SIG-M5 (cell line): ENCODE results near the gene KCNJ11.
A peak's percentile ranks its signal among the peaks of the same experiment; 100 is the strongest.

Experiments used
- DNase-seq: peaks from one replicate; lab custom pipeline; 2025; lab: John Stamatoyannopoulos, UW

Gene KCNJ11

DNA sequence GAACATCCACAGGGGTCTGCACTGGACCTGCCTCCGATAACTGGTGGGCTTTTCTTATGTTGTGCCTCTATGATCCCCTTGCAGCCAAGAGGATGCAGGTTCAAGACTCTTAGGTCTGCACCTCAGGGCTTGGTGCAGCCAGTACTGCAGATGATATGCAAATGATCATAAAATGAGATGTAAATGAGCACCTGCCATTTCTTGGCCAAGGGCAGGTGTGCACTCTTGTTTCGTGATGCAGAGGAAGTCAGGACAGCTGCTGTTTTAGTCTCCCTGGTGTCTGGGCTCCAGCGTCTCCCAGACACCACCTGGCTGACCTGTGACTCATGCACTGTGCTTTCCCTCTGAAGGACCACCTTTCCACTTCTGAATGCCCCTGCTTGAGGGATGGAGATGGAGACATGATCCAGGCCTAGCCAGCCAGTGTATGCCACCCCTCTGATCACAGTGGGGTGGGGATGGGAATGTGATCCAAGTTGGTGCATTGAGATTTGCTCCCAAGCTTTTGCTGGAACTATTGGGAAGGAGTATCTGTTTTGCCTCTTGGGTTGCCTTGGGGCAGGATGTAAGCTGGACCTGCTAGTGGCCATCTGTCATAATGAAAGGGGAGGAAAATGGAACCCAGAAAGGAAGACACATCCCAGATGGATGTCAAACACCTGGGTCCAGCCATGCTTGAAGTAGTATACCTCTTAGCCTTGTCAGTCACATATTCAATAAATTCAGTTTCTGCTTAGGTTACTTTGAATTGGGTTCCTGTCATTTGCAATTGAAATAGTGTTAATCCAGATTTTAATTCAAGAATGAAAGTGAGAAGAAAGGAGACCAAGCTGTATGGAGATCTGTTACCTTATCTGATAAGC is 3.3 kb upstream of the KCNJ11 start:
- DNase-seq, result no peak

DNA sequence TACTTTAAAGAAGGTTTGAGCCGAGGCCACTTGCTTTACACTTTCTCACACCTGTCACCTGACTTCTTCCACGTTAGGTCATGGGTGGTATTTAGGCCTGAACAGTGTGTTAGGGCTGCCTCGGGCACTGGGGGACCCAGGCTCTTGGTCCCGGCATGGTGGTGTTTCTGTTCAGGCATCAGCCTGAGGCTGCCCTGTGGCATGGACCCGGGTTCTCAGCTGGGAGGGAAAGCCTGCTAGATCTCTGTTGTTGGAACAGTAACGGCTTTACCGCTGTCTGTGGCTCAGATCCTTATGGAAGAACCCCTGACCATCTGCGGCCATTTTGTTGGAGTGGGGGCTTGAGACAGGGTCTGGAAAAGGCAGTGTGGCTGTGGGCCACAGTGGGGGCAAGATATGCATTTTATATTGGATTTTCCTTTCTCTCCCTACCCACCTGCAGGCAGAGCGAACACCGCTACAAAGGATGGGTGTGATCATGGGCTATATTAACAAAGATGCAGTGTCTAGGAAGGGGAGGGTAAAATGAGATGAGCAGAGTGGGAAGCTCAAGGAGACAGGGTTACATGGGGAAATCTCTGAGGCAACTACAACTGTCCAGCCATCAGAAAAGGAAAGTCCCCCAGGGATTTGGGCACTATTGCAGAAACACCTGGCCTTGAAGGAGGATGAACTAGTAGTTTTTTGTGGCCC is 1.6 kb upstream of the KCNJ11 start:
- DNase-seq, result no peak

DNA sequence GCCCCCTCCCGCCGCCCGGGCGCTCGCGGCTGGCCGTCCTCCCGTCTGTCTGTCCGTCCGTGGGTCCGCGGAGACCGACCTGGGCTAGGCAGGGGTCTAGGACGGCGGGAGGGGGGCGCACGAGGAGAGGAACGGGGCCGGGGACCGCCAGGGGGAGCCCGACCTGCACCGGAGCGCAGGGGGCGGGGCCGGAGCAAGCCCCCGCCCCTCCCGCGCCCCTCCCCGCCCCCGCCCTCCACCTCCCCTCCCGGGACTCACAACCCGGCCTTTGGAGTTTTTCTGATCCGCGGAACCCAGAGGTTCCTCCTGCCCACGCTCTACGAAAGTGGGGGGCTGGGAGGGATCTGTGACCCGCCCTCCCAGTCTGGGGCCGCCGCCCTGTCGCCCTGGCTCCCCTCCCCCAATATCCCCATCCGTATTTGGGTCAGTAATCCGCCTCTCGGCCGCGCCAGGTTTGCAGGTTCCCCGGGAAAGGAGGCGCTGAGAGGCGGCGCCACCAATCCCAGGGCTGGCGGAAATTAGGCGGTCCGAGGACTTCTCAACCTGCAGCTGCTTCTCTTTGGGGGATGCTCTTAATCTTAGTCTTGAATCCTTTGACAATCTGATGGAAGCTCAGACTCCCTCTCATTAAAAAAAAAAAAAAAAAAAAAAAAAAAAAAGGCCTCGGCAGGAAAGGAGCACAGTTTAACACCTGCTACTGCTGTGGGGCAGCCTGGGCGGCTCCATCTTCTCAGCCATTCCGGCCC is 925 bp upstream of the KCNJ11 start:
- DNase-seq, result no peak

DNA sequence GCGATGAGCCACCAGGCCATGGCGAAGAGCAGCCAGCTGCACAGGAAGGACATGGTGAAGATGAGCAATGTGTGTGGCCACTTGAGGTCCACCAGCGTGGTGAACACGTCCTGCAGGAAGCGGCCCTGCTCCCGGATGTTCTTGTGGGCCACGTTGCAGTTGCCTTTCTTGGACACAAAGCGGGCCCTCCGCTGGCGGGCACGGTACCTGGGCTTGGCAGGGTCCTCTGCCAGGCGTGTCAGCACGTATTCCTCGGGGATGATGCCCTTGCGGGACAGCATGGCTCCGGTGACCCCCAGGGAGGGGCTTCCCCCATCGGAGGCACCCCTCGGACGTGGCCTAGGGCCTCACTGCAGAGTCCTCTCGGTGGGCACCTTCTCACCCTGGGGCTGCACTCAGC is 648 bp downstream of the KCNJ11 start:
- no peak for DNase-seq

DNA sequence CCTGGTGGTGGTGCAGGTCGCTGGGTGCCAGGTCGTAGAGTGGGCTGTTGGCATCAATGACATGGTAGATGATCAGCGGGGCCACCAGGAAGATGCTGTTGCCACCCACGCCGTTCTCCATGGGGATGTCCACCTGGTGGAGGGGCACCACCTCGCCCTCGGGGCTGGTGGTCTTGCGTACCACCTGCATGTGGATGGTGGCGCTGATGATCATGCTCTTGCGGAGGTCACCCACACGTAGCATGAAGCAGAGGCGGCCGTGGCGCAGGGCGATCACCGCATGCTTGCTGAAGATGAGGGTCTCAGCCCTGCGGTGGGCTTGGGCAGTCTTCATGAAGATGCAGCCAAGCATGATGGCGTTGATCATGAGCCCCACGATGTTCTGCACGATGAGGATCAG is 1.2 kb downstream of the KCNJ11 start:
- DNase-seq, result no peak

DNA sequence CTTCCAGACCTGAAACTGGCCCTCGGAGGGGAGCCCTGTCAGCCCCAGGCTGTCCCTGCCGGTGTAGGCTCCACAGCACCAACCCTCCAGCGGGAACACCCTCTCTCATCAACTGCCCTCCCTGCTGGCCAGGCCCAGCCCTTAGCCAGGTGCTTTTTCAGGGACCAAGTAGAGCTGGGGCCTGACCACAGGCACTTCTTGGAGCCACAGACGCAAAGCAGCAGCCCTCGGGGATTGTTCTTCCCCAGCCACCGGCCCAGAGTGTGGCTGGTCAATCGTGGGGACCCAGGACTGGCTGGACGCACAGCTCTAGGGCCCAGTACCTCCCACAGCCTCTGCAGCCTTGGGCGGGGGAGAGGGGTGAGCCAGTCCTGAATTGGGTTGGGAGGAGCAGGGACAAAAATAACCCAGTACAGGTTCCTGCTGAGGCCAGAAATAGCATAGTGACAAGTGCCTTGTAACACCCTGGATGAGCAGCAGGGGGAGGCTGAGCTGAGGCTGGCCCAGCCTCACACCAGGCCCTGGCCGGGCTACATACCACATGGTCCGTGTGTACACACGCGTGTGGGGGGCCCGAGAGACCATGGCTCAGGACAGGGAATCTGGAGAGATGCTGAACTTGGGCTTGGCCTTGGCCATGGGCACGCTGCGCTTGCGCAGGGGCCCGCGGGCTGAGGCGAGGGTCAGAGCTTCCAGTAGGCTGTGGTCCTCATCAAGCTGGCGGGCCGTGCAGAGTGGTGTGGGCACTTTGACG is 2.0 kb downstream of the KCNJ11 start:
- DNase-seq, result no peak

DNA sequence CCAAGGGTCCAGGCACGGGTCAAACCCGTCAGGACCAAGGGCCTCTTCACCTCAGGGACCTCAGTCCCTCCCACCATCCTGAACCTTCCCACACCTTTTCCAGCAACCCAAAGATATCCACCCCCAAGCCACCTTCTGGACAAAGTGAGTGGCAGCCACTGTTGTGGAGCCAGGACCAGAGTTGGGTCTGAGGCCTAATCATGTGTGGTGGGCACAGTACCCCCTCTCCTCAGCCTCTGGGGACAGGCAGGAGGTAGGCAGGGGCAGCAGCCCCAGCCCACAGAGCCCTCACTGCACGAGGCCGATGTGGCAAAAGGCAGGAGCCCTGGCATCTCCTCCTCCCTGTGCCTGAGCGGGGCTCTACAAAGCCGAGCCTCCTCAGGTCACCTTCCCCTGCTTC is 2.5 kb downstream of the KCNJ11 start:
- no peak for DNase-seq

DNA sequence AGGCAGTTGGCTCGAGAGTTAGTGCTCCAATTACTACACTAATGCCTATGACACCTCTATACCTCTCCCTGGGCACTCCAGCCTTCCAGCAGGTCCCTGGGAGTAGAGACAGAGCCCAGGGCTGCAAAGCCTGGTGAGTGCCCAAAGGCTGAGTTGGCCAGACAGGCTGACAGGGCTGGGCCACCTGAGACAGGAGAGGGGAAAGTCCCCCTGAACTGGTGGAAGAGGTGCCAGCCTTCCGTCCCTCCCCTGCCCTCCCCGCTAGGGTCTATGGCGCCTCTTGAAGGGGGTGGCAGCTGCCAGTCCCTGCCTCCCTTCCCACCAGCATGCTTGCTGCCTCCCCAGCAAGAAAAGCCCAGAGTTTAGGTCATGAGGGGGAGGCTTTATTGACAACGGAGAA is 3.0 kb downstream of the KCNJ11 start:
- DNase-seq, result no peak

DNA sequence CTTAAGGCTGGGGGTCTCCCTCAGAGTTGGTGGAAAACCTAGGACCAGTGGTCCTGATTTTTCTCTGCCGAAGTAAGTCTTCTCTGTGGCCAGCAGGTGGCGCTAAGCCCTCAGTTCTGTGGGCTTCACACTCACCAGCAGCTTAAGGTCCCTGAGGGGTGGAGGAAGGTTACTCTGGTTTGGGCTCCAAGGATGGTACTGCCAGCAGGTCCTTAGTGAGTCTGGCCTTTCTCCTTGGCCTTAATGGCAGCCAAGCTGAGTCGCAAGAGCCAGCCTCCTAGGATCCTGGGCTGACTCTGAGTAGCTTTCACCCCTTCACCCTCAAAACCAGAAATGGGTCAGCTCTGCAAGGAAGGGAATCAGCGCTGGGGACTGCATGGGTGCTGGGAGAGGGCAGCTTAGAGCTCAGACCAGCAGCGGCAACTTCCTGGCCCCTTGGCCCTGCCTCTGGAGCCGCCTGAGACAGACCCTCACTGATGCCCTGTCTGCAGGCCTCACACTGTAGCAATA is 4.4 kb downstream of the KCNJ11 start:
- no peak for DNase-seq

DNA sequence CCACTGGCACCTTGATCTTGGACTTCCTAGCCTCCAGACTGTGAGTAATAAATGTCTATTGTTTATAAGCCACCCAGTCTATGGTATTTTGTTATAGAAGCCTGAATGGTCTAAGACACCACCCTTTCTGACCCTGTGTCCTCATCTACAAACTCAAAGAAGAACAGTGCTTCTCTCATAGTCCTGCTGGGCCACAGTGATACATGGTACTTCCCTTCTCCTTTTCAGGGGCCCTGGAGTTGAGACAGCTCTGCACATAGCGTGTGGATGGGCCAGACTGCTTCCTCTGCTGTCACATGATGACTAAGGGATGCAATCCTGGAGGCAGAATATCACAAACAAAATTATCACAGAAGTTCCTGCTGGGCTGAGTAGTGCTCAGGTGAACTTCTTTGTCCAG is 5.0 kb downstream of the KCNJ11 start:
- peak; percentile 19 for DNase-seq

DNA sequence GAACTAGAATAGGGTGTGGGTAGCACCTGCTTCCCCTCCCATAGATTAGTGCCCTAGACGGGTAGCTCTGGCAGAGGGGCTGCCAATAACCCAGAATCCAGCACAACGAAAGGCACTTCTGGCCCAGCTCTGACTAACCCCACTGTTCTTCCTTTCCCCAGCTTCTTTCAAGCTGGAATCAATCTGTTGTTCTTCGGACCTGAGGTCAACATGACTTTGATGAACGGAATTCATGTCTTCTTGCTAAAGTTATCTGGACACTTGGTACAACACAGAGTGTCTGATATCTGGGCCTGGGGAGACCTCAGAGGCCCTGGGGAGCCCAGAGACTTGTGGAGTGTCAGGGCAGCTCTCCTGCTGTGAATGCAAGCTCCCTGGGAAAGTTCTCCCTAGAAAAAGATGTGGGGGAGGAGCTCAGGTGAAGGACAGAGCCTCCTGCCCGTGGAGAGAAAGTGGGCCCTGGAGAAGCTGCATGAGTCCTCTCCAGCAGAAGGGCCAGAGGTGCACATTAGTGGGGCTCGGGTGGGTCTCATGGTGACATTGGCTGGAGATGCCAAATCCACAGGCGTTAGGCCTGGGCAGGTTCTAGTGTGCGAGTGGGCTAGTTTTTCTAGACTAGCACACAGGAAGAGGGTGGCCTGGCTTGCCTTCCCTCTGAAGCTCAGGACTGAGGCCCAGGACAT is 6.3 kb downstream of the KCNJ11 start:
- no peak for DNase-seq

DNA sequence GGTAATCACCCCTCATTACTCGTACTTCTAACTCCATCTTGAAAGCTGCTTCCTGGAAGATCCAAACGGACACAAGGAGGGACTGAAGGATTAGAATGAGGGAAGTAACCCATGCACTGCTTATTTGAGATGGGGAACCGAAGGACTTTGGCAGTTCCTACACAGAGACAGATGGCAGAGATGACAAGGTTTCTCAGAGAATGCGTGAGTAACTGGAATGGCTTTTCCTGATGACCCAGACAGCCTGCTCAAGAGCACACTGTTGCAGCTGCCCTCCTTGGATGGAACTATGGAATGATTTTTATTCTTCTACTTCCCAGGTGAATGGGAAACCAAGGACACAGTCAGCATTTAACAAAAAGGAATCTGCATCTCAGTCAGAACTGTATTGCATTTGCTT is 7.3 kb downstream of the KCNJ11 start:
- DNase-seq, result no peak

DNA sequence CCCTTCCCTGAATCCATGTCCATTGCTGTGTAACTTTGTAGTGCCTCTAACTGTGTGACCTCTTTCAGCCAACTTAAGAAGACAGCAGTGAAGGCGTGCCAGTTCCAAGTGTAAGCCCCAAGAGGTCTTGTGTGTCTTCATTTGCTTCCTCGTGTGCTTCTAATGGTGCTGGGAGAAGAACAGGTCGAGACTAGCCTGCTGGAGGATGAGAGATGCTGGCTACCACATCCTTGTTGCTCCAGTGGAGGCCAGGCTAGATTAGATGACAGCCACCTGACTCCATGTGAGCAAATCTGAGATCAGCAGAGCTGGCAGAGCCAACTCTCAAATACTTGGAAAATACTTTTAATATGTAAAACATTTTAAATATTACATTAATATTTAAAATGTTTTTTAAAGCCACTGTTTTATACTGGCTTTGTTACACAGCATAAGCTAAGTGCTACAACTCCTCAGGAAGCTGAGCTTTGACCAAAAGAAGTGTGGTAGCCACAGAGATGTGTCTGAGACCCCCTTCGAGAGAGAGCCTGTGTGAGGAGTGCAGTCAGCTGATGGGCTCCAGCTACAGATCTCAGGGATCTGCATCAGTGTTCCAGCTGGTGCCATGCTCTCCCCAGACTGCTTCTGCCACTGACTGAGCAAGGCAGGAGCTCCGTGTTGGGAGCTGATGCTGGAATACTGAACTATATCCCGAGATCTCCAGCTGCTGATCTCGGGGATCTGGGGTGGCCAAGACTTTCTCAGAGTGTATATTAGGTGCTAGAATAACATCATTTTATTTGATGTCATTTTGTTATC is 8.9 kb downstream of the KCNJ11 start:
- no peak for DNase-seq

DNA sequence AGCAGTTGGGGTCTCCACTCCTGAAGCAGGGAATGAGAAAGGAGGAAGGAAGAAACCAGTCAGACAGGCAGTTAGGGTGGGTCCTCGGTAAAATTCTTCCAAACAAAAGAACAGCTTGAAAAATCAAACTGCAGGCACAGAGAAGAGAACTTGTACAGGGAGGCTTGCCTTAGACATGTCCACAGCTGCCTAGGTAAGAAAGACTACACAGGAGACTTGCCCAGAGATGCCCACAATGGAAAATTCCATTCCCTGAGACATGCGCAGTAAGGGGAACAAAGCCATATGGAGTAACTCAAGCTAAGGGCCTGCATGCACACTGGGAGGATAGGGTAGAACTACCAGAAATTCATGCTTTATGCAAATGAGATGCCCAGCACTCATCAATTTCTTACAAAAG is 9.8 kb downstream of the KCNJ11 start:
- DNase-seq, result no peak

DNA sequence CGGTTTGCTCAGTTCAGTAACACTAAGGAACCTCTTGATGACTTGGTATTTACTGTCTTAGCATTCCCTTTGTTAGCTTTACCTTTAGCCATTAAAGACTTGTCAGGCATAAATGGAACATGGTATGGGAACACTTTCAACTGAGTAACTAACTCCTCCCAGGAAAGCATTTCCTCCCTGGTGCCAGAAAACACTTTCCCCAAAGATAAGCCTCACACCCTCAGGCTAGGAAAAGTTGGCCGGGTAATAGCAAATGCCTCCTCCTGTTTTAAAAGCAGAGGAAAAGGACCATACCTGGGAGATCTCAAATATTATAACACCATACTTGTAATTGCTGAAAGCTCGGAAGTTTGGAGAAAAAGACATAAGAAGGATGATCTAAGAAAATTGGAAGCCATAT is 12.0 kb downstream of the KCNJ11 start:
- no peak for DNase-seq

DNA sequence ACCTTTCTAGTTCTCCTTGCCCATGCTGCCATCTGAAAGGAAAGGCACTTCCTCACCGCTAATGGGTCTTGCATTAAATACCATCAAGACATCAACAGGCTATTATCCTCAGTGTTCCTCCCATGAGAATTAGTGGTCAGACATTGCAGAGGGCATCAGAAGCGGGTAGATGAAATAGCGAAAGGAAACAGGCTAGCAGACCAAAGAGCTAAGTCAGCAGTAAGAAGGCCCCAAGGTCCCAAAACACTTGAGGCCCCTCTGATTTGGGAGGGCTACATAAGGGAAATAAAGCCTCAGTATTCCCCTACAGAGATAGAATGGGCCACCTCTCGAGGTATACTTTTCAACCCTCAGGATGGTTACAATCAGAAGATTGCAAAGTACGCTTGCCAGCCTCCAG is 12.9 kb downstream of the KCNJ11 start:
- DNase-seq, result no peak

DNA sequence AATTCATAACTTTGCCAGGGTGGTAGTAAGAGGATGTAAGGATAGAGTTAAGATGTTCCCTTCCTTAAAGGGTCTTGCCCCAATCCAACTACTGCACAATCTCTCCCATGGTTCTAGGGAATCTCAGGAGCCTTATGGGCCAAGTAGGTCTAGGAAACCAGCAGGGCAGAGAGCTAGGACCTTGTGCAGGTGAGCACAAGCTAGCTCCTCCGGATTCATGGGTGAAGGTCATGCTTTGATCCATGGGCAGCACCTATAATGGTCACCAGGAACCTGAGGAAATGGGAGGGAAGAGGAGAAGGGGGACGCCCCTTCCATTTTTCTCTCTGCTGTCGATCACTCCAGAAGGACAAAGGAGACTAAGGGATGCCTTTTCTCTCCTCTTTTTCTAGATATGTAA is 16.8 kb downstream of the KCNJ11 start:
- DNase-seq, result no peak

DNA sequence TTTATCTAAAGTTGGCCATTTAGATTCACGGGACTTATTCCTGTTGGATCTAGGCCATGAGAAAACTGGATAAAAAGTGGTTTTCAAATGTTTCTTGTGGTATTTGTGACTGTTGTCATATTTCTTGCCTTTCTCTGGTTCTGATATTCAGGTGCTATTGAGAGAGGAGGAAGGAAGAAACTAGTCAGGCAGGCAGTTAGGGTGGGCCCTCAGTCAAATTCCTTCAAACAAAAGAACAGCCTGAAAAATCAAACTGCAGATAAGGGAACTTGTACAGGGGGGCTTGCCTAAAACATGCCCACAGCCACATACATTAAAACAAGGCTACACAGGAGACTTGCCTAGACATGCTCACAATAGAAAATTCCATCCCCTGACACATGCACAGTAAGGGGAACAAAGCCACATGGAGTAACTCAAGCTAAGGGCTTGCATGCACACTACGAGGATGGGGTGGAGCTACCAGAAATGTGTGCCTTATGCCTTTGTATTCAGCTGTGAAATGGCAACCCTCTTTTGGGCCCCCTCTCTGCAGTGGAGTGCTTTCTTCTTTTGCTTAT is 18.7 kb downstream of the KCNJ11 start:
- no peak for DNase-seq

DNA sequence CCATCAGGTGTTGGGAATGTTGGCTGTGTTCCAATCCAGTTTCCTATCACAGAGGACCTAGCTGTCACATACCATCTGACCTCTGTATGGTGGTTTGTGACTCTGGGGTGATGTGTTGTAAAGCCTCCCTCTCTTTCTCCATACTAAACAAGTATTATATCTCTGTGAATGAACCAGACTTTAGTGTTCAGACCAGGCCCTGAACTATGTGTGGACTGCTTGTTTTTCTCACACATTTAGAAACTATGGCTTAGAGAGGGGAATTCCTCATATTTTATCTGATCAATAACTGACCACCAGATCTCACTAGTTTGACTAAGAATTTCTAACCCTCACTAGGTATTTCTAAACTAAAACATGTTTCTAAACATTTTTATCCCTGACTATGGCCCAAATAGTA is 19.4 kb downstream of the KCNJ11 start:
- no peak for DNase-seq

DNA sequence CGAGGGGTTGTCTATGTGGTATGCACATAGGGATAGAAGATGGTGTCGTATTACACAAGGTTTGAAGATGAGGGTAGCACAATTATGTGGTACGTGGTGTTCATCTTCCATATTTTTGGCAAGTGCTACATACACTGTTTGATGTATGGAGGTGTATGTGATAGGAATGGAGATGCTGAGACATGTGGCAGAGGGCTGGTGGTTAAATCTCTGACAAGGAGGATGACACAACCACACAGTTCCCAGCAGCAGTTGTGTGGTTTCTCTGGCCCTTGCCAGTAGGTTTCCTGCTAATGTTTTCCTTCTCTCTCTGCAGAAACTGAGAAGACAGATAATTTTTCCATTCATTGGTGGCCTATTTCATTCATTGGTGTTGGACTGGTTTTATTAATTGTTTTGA is 19.9 kb downstream of the KCNJ11 start:
- DNase-seq, result no peak
